ENCODE measurements around the gene EME2.

Gene EME2

DNA sequence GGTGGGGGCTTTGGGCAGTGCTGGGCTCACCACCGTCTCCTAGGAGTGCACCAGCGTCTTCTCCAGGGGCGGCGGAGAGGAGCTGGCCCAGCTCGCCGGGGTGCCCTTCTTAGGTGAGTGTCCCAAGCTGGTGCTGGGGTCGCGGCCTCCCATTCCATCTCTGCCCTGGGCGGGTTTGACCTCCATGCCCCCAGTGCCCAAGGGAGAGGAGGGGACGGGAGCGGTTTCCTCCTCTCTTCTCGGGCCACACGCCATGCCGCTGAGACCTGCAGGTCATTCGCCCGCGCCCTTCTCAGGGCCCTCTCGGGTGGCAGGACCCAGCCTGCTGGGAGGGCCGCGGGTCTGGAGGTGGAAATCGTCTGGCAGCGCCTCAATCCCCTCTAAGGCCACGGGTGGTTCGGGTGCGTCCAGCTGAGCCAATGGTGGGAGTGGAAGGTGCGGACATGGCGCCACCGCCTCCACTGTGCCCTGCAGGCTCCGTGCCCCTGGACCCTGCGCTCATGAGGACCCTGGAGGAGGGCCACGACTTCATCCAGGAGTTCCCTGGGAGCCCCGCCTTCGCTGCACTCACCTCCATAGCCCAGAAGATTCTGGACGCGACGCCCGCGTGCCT, 15.6 kb downstream of the EME2 start:
- H3K4me2 ChIP-seq (ENCODE audit: low read length): no peak overlapping the region
- no CpG with 5 or more reads among the region's 38 CpGs for WGBS (ENCODE audit: extremely low coverage, insufficient coverage, insufficient read length)
- no peak overlapping the region for H3K23ac ChIP-seq (ENCODE audit: low read length)
- H3K9me3 ChIP-seq (ENCODE audit: insufficient read depth, low read depth, low read length): no peaks in the 10 kb centered on the region
- peaks cover 63 to 67% of the 10 kb centered on the region in 2 experiments for H3K36me3 ChIP-seq (ENCODE audit: control insufficient read depth in 1 of 2, insufficient read depth in 2 of 2, low read length in 2 of 2)
- H4K8ac ChIP-seq (ENCODE audit: low read depth, low read length): no peak overlapping the region
- H4K12ac ChIP-seq (ENCODE audit: low read depth, low read length): no peak overlapping the region
- H3K4me3 ChIP-seq (ENCODE audit: low read depth, low read length): no peak overlapping the region
- peaks cover 0 to 5% of the 10 kb centered on the region in 2 experiments for H3K4me1 ChIP-seq (ENCODE audit: control insufficient read depth in 1 of 2, insufficient read depth in 2 of 2, low read length in 2 of 2)
- no peaks in the 10 kb centered on the region for H3K79me1 ChIP-seq (ENCODE audit: low read length)
- H3K14ac ChIP-seq (ENCODE audit: low read length): no peak overlapping the region
- H2AK5ac ChIP-seq (ENCODE audit: low read length): no peak overlapping the region
- H4K91ac ChIP-seq (ENCODE audit: low read depth, low read length): no peak overlapping the region
- DNase-seq: no peak
- H3K79me2 ChIP-seq (ENCODE audit: control insufficient read depth, insufficient read depth, low read length, poor library complexity): peaks cover 2% of the 10 kb centered on the region
- no peak overlapping the region for H3K18ac ChIP-seq (ENCODE audit: low read length)
- H3K27me3 ChIP-seq (ENCODE audit: insufficient read depth, low read length): no peaks in the 10 kb centered on the region
- H2BK5ac ChIP-seq (ENCODE audit: low read depth, low read length, poor library complexity): no peak overlapping the region
- H2BK12ac ChIP-seq (ENCODE audit: low read length): no peak overlapping the region
- H3K27ac ChIP-seq (ENCODE audit: low read depth, low read length): no peak overlapping the region
- no peak overlapping the region for H2AFZ ChIP-seq (ENCODE audit: insufficient read depth, low read length, poor library complexity)
- no peak overlapping the region for H3K4ac ChIP-seq (ENCODE audit: low read depth, low read length)
- no peak overlapping the region for H2BK120ac ChIP-seq (ENCODE audit: insufficient read depth, low read length, poor library complexity)
- no peak overlapping the region for H3K9ac ChIP-seq (ENCODE audit: low read length)

DNA sequence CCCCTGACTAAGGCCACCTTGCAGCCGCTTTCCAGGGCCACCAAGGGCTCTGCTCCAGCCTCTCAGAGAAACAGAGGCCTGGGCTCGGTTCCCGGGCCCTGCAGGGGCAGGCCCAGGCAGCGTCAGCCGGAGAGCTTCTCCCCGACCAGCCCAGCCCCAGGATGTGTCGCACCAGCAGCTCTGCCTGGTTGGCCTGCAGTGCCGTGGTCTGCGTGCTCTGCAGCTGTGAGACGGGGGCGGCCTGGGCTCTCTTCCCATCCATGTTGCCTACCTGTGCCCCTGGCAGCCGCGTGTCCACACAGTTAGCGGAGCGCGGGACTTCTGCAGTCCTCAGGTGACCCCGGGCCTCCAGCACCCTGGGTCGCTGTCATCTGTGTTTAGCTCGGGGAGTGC, 16.1 kb downstream of the EME2 start:
- Histone ChIP-seq H4K91ac (ENCODE audit: low read depth, low read length) (no peak overlapping the region), H3K79me2 (ENCODE audit: control insufficient read depth, insufficient read depth, low read length, poor library complexity) (no peaks in the 10 kb centered on the region), H3K27ac (ENCODE audit: low read depth, low read length) (no peak overlapping the region), H3K4me1 (ENCODE audit: control insufficient read depth in 1 of 2, insufficient read depth in 2 of 2, low read length in 2 of 2) (peaks cover 0 to 5% of the 10 kb centered on the region in 2 experiments), H2BK5ac (ENCODE audit: low read depth, low read length, poor library complexity) (no peak overlapping the region), H3K36me3 (ENCODE audit: control insufficient read depth in 1 of 2, insufficient read depth in 2 of 2, low read length in 2 of 2) (peaks cover 63 to 67% of the 10 kb centered on the region in 2 experiments), H2AK5ac (ENCODE audit: low read length) (no peak overlapping the region), H4K8ac (ENCODE audit: low read depth, low read length) (no peak overlapping the region), H3K4me2 (ENCODE audit: low read length) (no peak overlapping the region), H3K18ac (ENCODE audit: low read length) (no peak overlapping the region), H2BK120ac (ENCODE audit: insufficient read depth, low read length, poor library complexity) (no peak overlapping the region), H3K9me3 (ENCODE audit: insufficient read depth, low read depth, low read length) (no peaks in the 10 kb centered on the region), H3K9ac (ENCODE audit: low read length) (no peak overlapping the region), H2AFZ (ENCODE audit: insufficient read depth, low read length, poor library complexity) (no peak overlapping the region), H3K4me3 (ENCODE audit: low read depth, low read length) (no peak overlapping the region), H3K4ac (ENCODE audit: low read depth, low read length) (no peak overlapping the region), H3K14ac (ENCODE audit: low read length) (no peak overlapping the region), H3K27me3 (ENCODE audit: insufficient read depth, low read length) (no peaks in the 10 kb centered on the region), H3K79me1 (ENCODE audit: low read length) (no peaks in the 10 kb centered on the region), H4K12ac (ENCODE audit: low read depth, low read length) (no peak overlapping the region), H2BK12ac (ENCODE audit: low read length) (no peak overlapping the region), H3K23ac (ENCODE audit: low read length) (no peak overlapping the region)
- no CpG with 5 or more reads among the region's 19 CpGs for WGBS (ENCODE audit: extremely low coverage, insufficient coverage, insufficient read length)
- DNase-seq: no peak

DNA sequence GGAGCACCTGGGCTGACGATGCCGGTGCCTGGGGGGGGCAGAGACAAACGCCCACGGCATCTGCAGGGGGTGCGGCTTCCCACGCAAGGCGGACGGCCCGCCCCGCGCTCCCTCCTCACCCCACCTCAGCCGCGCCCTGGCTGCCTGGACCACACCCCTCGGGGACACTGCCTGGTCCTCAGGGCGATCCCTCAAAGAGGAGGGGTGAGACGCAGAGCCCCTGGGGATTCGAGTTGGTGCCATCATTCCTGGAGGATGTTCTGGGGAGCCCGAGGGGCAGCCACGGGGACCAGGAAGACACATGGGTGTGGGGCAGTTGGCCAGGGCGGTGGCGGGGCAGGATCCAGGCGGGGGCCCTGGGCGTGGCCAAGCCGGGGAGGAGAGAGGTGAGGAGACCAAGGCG, 17.0 kb downstream of the EME2 start:
- Histone ChIP-seq H3K9me3 (ENCODE audit: insufficient read depth, low read depth, low read length) (no peaks in the 10 kb centered on the region), H3K14ac (ENCODE audit: low read length) (no peak overlapping the region), H2BK12ac (ENCODE audit: low read length) (no peak overlapping the region), H3K36me3 (ENCODE audit: control insufficient read depth in 1 of 2, insufficient read depth in 2 of 2, low read length in 2 of 2) (peaks cover 63 to 67% of the 10 kb centered on the region in 2 experiments), H3K27me3 (ENCODE audit: insufficient read depth, low read length) (no peaks in the 10 kb centered on the region), H4K91ac (ENCODE audit: low read depth, low read length) (no peak overlapping the region), H2AFZ (ENCODE audit: insufficient read depth, low read length, poor library complexity) (no peak overlapping the region), H3K18ac (ENCODE audit: low read length) (no peak overlapping the region), H3K9ac (ENCODE audit: low read length) (no peak overlapping the region), H3K4me2 (ENCODE audit: low read length) (no peak overlapping the region), H2BK5ac (ENCODE audit: low read depth, low read length, poor library complexity) (no peak overlapping the region), H3K23ac (ENCODE audit: low read length) (no peak overlapping the region), H3K4me1 (ENCODE audit: control insufficient read depth in 1 of 2, insufficient read depth in 2 of 2, low read length in 2 of 2) (no peaks in the 10 kb centered on the region), H4K8ac (ENCODE audit: low read depth, low read length) (no peak overlapping the region), H3K79me1 (ENCODE audit: low read length) (no peaks in the 10 kb centered on the region), H3K4me3 (ENCODE audit: low read depth, low read length) (no peak overlapping the region), H2AK5ac (ENCODE audit: low read length) (no peak overlapping the region), H4K12ac (ENCODE audit: low read depth, low read length) (no peak overlapping the region), H3K27ac (ENCODE audit: low read depth, low read length) (no peak overlapping the region), H2BK120ac (ENCODE audit: insufficient read depth, low read length, poor library complexity) (no peak overlapping the region), H3K79me2 (ENCODE audit: control insufficient read depth, insufficient read depth, low read length, poor library complexity) (no peaks in the 10 kb centered on the region), H3K4ac (ENCODE audit: low read depth, low read length) (no peak overlapping the region)
- no peak for DNase-seq
- no CpG with 5 or more reads among the region's 25 CpGs for WGBS (ENCODE audit: extremely low coverage, insufficient coverage, insufficient read length)

DNA sequence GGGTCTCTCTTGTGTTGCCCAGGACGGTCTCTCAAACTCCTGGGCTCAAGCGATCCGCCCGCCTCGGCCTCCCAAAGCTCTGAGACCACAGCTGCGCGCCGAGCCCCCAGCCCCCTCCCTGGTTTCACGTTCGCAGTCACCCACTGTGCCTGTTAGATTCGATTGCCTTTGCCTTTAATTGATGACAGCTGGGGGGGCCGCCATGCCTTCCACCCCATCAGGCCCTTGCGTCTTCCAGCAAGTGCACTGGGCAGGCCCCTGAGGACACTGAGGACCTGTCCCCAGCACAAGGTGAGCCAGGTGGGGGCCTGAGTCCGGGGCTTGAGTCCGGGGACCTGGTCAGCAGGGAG, 17.6 kb downstream of the EME2 start:
- no peak overlapping the region for H4K12ac ChIP-seq (ENCODE audit: low read depth, low read length)
- H4K91ac ChIP-seq (ENCODE audit: low read depth, low read length): no peak overlapping the region
- H3K4me3 ChIP-seq (ENCODE audit: low read depth, low read length): no peak overlapping the region
- H3K9ac ChIP-seq (ENCODE audit: low read length): no peak overlapping the region
- no peaks in the 10 kb centered on the region for H3K4me1 ChIP-seq (ENCODE audit: control insufficient read depth in 1 of 2, insufficient read depth in 2 of 2, low read length in 2 of 2)
- DNase-seq: no peak
- peaks cover 60 to 67% of the 10 kb centered on the region in 2 experiments for H3K36me3 ChIP-seq (ENCODE audit: control insufficient read depth in 1 of 2, insufficient read depth in 2 of 2, low read length in 2 of 2)
- no peaks in the 10 kb centered on the region for H3K79me2 ChIP-seq (ENCODE audit: control insufficient read depth, insufficient read depth, low read length, poor library complexity)
- no peak overlapping the region for H3K4me2 ChIP-seq (ENCODE audit: low read length)
- no peaks in the 10 kb centered on the region for H3K9me3 ChIP-seq (ENCODE audit: insufficient read depth, low read depth, low read length)
- H2BK12ac ChIP-seq (ENCODE audit: low read length): no peak overlapping the region
- H2AFZ ChIP-seq (ENCODE audit: insufficient read depth, low read length, poor library complexity): no peak overlapping the region
- no peak overlapping the region for H3K18ac ChIP-seq (ENCODE audit: low read length)
- H3K27ac ChIP-seq (ENCODE audit: low read depth, low read length): no peak overlapping the region
- no peak overlapping the region for H4K8ac ChIP-seq (ENCODE audit: low read depth, low read length)
- WGBS (ENCODE audit: extremely low coverage, insufficient coverage, insufficient read length): no CpG with 5 or more reads among the region's 15 CpGs
- H2AK5ac ChIP-seq (ENCODE audit: low read length): no peak overlapping the region
- no peaks in the 10 kb centered on the region for H3K79me1 ChIP-seq (ENCODE audit: low read length)
- no peak overlapping the region for H2BK5ac ChIP-seq (ENCODE audit: low read depth, low read length, poor library complexity)
- no peak overlapping the region for H2BK120ac ChIP-seq (ENCODE audit: insufficient read depth, low read length, poor library complexity)
- no peak overlapping the region for H3K14ac ChIP-seq (ENCODE audit: low read length)
- no peak overlapping the region for H3K23ac ChIP-seq (ENCODE audit: low read length)
- no peaks in the 10 kb centered on the region for H3K27me3 ChIP-seq (ENCODE audit: insufficient read depth, low read length)
- H3K4ac ChIP-seq (ENCODE audit: low read depth, low read length): no peak overlapping the region

Data from trophoblast cell (in vitro differentiated cells and primary cell).